CD14-positive monocyte (primary cell): ENCODE measurements around the gene MSANTD1. TPM values are rescaled to one million over a fixed set of nuclear protein-coding genes. Genes with fewer than 3 reads are reported as not detected.

ENCODE experiments used
- DNase-seq, 3 donors: peaks; one replicate each; pipeline ENCODE4 v3.0.0-alpha.2; 2011 to 2022
- H2AFZ ChIP-seq: 2 replicates; pipeline ENCODE4 v1.6.0; 2012; ENCODE audit warnings: mild to moderate bottlenecking, low read depth, low read length, inconsistent platforms; ENCODE audit not compliant: insufficient read depth, poor library complexity, severe bottlenecking
- H3K27ac ChIP-seq, 2 donors: 1 replicate in 1 of 2; 2 replicates in 1 of 2; pipeline ENCODE4 v1.5.1; 2012 to 2013; ENCODE audit warnings: low read length in 2 of 2, control low read depth in 1 of 2, inconsistent platforms in 1 of 2, low read depth in 1 of 2, mild to moderate bottlenecking in 1 of 2
- H3K27me3 ChIP-seq, 2 donors: one replicate each; pipeline versions ENCODE4 v1.6.0 to v1.6.1; 2011 to 2013; ENCODE audit warnings: low read length in 2 of 2; ENCODE audit not compliant: control insufficient read depth in 2 of 2, insufficient read depth in 2 of 2
- H3K36me3 ChIP-seq, 2 donors: replicated peaks in 1 of 2; 1 replicate in 1 of 2; 2 replicates in 1 of 2; pipeline versions ENCODE4 v1.5.1 to v1.6.1; 2012 to 2013; ENCODE audit warnings: low read length in 2 of 2, control low read depth in 1 of 2, inconsistent platforms in 1 of 2, mild to moderate bottlenecking in 1 of 2; ENCODE audit not compliant: insufficient read depth in 2 of 2, control insufficient read depth in 1 of 2
- H3K4me1 ChIP-seq, 2 donors: 1 replicate in 1 of 2; 2 replicates in 1 of 2; pipeline versions ENCODE4 v1.5.1 to v1.6.1; 2012 to 2013; ENCODE audit warnings: low read length in 2 of 2, control low read depth in 1 of 2, inconsistent platforms in 1 of 2, mild to moderate bottlenecking in 1 of 2, moderate library complexity in 1 of 2; ENCODE audit not compliant: insufficient read depth in 2 of 2, control insufficient read depth in 1 of 2
- H3K4me2 ChIP-seq: replicated peaks from 2 replicates; pipeline ENCODE3; 2012; ENCODE audit warnings: low read length, moderate library complexity, mild to moderate bottlenecking; ENCODE audit not compliant: poor library complexity, severe bottlenecking; ENCODE audit errors: extremely low read depth
- H3K4me3 ChIP-seq, 3 experiments: fragments of 200-600 bp in 1 of 3; sonication (generic) in 1 of 3; replicated peaks in 1 of 3; 1 replicate in 2 of 3; 2 replicates in 1 of 3; pipeline ENCODE4 v1.5.1; 2011 to 2013; ENCODE audit warnings: low read length in 3 of 3, mild to moderate bottlenecking in 3 of 3, control low read depth in 2 of 3, low read depth in 2 of 3, inconsistent platforms in 1 of 3, moderate library complexity in 1 of 3
- H3K79me2 ChIP-seq: 2 replicates; pipeline ENCODE4 v1.6.0; 2012; ENCODE audit warnings: mild to moderate bottlenecking, control low read depth, inconsistent platforms, low read length, moderate library complexity; ENCODE audit not compliant: insufficient read depth
- H3K9ac ChIP-seq: 2 replicates; pipeline ENCODE4 v1.6.0; 2017; ENCODE audit warnings: low read length, mild to moderate bottlenecking; ENCODE audit not compliant: insufficient read depth, poor library complexity, severe bottlenecking
- H3K9me3 ChIP-seq, 2 donors: replicated peaks in 1 of 2; 1 replicate in 1 of 2; 2 replicates in 1 of 2; pipeline versions ENCODE4 v1.5.1 to v1.6.1; 2012 to 2013; ENCODE audit warnings: low read length in 2 of 2, control low read depth in 1 of 2; ENCODE audit not compliant: control insufficient read depth in 1 of 2, insufficient read depth in 1 of 2
- H4K20me1 ChIP-seq: 2 replicates; pipeline ENCODE4 v1.6.0; 2012; ENCODE audit warnings: mild to moderate bottlenecking, low read length, control low read depth, moderate library complexity; ENCODE audit not compliant: insufficient read depth
- H3K27ac Mint-ChIP-seq, 7 donors: one replicate each; pipeline ENCODE4 v1.8.0; 2020; ENCODE audit warnings: mild to moderate bottlenecking in 7 of 7, mixed read lengths in 7 of 7, moderate library complexity in 6 of 7, inconsistent platforms in 2 of 7
- H3K27me3 Mint-ChIP-seq, 3 donors: one replicate each; pipeline ENCODE4 v1.8.0; 2021 to 2022; ENCODE audit warnings: low read depth in 3 of 3, mild to moderate bottlenecking in 3 of 3, mixed read lengths in 3 of 3, moderate library complexity in 3 of 3, inconsistent platforms in 1 of 3
- H3K36me3 Mint-ChIP-seq, 2 donors: one replicate each; pipeline ENCODE4 v1.8.0; 2020; ENCODE audit warnings: mixed read lengths in 2 of 2, inconsistent platforms in 1 of 2, mild to moderate bottlenecking in 1 of 2
- H3K4me1 Mint-ChIP-seq: one replicate; pipeline ENCODE4 v1.8.0; 2020; ENCODE audit warnings: mild to moderate bottlenecking, mixed read lengths
- H3K4me3 Mint-ChIP-seq, 2 donors: one replicate each; pipeline ENCODE4 v1.8.0; 2020; ENCODE audit warnings: mild to moderate bottlenecking in 2 of 2, mixed read lengths in 2 of 2, moderate library complexity in 1 of 2
- H3K9me3 Mint-ChIP-seq, 7 donors: one replicate each; pipeline ENCODE4 v1.8.0; 2020 to 2022; ENCODE audit warnings: mixed read lengths in 7 of 7, mild to moderate bottlenecking in 6 of 7, moderate library complexity in 6 of 7, inconsistent platforms in 2 of 7
- CTCF ChIP-seq: fragments of 200-600 bp; IDR thresholded peaks from one replicate; pipeline ENCODE4 v1.8.0; 2022; ENCODE audit warnings: antibody characterized with exemption, mild to moderate bottlenecking
- WGBS: methylation state at CpG from one replicate; pipeline ENCODE4 v1.1.5; 2013; ENCODE audit warnings: missing lambda C conversion rate; ENCODE audit not compliant: insufficient coverage; 5-methylcytosine and 5-hydroxymethylcytosine counted together
- intact Hi-C, 2 donors: fragments of 100-400 bp; cut with micrococcal nuclease; formaldehyde crosslinking; loops; one replicate each; pipeline versions ENCODE4 v1.15.0 to v1.15.1; 2023
- polyA plus RNA-seq, 3 donors: library from polyadenylated mRNA; depleted of rRNA in 1 of 3; unstranded in 2 of 3; stranded (reverse) in 1 of 3; fragments of 300-500 nt in 2 of 3; fragments of >200 nt in 1 of 3; fragmentation: Illumina TruSeq in 2 of 3; gene quantifications; 1 replicate in 2 of 3; 2 replicates in 1 of 3; pipeline ENCODE4 v1.2.3, GENCODE V29; 2012 to 2021

Gene MSANTD1
- polyA plus RNA-seq, 3 donors: 0.52 TPM; not detected in 2

GRCh38 chr4:3237712-3238560 lies 11.0 kb upstream of the MSANTD1 start:
- Mint-ChIP-seq H3K27ac (peak overlapping the region in 2 of 7 donors; percentile 43 to 71), H3K4me3 (no peak overlapping the region), H3K9me3 (peaks cover 0 to 2% (median 0%) of the 10 kb centered on the region in 7 donors), H3K36me3 (peaks cover 85 to 100% of the 10 kb centered on the region in 2 donors), H3K4me1 (no peaks in the 10 kb centered on the region), H3K27me3 (peaks cover 0 to 2% (median 0%) of the 10 kb centered on the region in 3 donors)
- H3K27me3 ChIP-seq: no peaks in the 10 kb centered on the region
- H3K4me1 ChIP-seq: no peaks in the 10 kb centered on the region
- no peak for DNase-seq
- H3K27ac ChIP-seq: no peak overlapping the region
- H4K20me1 ChIP-seq: no peaks in the 10 kb centered on the region
- no peak overlapping the region for H3K9ac ChIP-seq
- H3K4me3 ChIP-seq: no peak overlapping the region
- H3K9me3 ChIP-seq: no peaks in the 10 kb centered on the region
- no peak for TF ChIP-seq CTCF
- no peaks in the 10 kb centered on the region for H3K79me2 ChIP-seq
- 93% methylated on average over 17 of the region's 26 CpGs for WGBS
- intact Hi-C loops: no loop called here
- no peak overlapping the region for H3K4me2 ChIP-seq
- H2AFZ ChIP-seq: no peak overlapping the region
- H3K36me3 ChIP-seq: peaks cover 87 to 97% of the 10 kb centered on the region in 2 donors

GRCh38 chr4:3238721-3239120 lies 10.2 kb upstream of the MSANTD1 start:
- H3K27me3 ChIP-seq: no peaks in the 10 kb centered on the region
- H4K20me1 ChIP-seq: no peaks in the 10 kb centered on the region
- no peak overlapping the region for H3K4me3 ChIP-seq
- TF ChIP-seq CTCF: no peak
- H3K4me1 Mint-ChIP-seq: peaks cover 2% of the 10 kb centered on the region
- 96% methylated on average over 18 of the region's 18 CpGs for WGBS
- intact Hi-C loops: no loop called here
- H3K9me3 ChIP-seq: no peaks in the 10 kb centered on the region
- peak overlapping the region in 1 of 7 donors; percentile 7 for H3K27ac Mint-ChIP-seq
- H3K36me3 Mint-ChIP-seq: peaks cover 84 to 100% of the 10 kb centered on the region in 2 donors
- H3K79me2 ChIP-seq: no peaks in the 10 kb centered on the region
- H3K4me1 ChIP-seq: no peaks in the 10 kb centered on the region
- no peak overlapping the region for H3K9ac ChIP-seq
- no peak overlapping the region for H3K27ac ChIP-seq
- H2AFZ ChIP-seq: no peak overlapping the region
- peaks cover 79 to 97% of the 10 kb centered on the region in 2 donors for H3K36me3 ChIP-seq
- peaks cover 0 to 2% (median 0%) of the 10 kb centered on the region in 7 donors for H3K9me3 Mint-ChIP-seq
- DNase-seq: no peak
- peaks cover 0 to 2% (median 0%) of the 10 kb centered on the region in 3 donors for H3K27me3 Mint-ChIP-seq
- no peak overlapping the region for H3K4me3 Mint-ChIP-seq
- H3K4me2 ChIP-seq: no peak overlapping the region
